Upper lobe of right lung (tissue), 1 donor: ENCODE measurements around the gene COLEC12. TPM values are rescaled to one million over a fixed set of nuclear protein-coding genes. Genes with fewer than 3 reads are reported as not detected.

Source experiments
- ATAC-seq: fragments of 200-7000 bp; cut with Tn5 transposase; one replicate; pipeline ENCODE4 v1.9.1; 2020; ENCODE audit warnings: mild to moderate bottlenecking, moderate library complexity
- DNase-seq: peaks from one replicate; pipeline ENCODE4 v3.0.0-alpha.2; 2020
- H3K27ac ChIP-seq: fragments of 200-600 bp; one replicate; pipeline ENCODE4 v1.8.0; 2022
- H3K27me3 ChIP-seq: fragments of 200-600 bp; one replicate; pipeline ENCODE4 v1.8.0; 2022; ENCODE audit warnings: mild to moderate bottlenecking
- H3K36me3 ChIP-seq: fragments of 200-600 bp; one replicate; pipeline ENCODE4 v1.8.0; 2022
- H3K4me1 ChIP-seq: fragments of 200-600 bp; one replicate; pipeline ENCODE4 v1.8.0; 2022
- H3K4me3 ChIP-seq: fragments of 200-600 bp; one replicate; pipeline ENCODE4 v1.8.0; 2022; ENCODE audit warnings: mild to moderate bottlenecking
- H3K9me3 ChIP-seq: fragments of 200-600 bp; one replicate; pipeline ENCODE4 v1.8.0; 2022
- intact Hi-C: fragments of 100-400 bp; cut with DNase I; formaldehyde crosslinking; loops from one replicate; pipeline ENCODE4 v1.11.0; 2022
- total RNA-seq: library from RNA; stranded (reverse); fragmentation: NEBNext Ultra II Directional; extraction: Animal tissue kit (Norgen Biotek cat#: 25700); gene quantifications from one replicate; pipeline ENCODE4 v1.2.1, GENCODE V29; 2021
- TF ChIP-seq, protein P1 (sequence below): fragments of 200-600 bp; IDR thresholded peaks from one replicate; pipeline ENCODE4 v1.8.0; 2022; ENCODE audit warnings: antibody characterized with exemption
- donor health status: DM: no; HTN: yes; CAD: no; lungs with severe emphysema.

COLEC12 gene
- total RNA-seq, 1 donor from 2014 or later = 55.2 TPM

DNA sequence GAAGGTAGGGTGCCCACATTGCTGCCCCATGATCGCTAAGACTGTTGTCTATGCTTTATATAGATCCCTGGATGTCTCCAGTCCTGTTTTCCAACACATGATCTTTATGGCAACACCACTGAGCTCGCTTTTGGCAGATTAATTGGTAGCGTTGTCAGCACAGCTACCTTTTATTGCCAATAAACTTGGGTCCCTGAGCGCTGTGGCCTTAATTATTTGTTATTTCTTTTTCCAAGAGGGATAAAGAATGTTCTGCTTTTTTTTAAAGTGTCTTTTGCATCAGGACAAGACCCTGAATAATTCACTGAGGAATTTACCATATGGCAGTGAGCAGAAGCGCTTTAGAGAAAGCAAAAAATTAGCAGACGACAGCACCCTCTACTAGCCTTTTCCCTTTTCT is 113.5 kb downstream of the COLEC12 start:
- intact Hi-C loops = no loop called here
- H3K27me3 ChIP-seq = no peaks in the 10 kb centered on the region
- no peak for DNase-seq
- no peak overlapping the region for H3K27ac ChIP-seq
- H3K4me3 ChIP-seq = no peak overlapping the region
- TF ChIP-seq, protein P1, sequence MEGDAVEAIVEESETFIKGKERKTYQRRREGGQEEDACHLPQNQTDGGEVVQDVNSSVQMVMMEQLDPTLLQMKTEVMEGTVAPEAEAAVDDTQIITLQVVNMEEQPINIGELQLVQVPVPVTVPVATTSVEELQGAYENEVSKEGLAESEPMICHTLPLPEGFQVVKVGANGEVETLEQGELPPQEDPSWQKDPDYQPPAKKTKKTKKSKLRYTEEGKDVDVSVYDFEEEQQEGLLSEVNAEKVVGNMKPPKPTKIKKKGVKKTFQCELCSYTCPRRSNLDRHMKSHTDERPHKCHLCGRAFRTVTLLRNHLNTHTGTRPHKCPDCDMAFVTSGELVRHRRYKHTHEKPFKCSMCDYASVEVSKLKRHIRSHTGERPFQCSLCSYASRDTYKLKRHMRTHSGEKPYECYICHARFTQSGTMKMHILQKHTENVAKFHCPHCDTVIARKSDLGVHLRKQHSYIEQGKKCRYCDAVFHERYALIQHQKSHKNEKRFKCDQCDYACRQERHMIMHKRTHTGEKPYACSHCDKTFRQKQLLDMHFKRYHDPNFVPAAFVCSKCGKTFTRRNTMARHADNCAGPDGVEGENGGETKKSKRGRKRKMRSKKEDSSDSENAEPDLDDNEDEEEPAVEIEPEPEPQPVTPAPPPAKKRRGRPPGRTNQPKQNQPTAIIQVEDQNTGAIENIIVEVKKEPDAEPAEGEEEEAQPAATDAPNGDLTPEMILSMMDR = no peak
- no peaks in the 10 kb centered on the region for H3K9me3 ChIP-seq
- H3K36me3 ChIP-seq = no peaks in the 10 kb centered on the region
- no peaks in the 10 kb centered on the region for H3K4me1 ChIP-seq
- ATAC-seq = no peak

DNA sequence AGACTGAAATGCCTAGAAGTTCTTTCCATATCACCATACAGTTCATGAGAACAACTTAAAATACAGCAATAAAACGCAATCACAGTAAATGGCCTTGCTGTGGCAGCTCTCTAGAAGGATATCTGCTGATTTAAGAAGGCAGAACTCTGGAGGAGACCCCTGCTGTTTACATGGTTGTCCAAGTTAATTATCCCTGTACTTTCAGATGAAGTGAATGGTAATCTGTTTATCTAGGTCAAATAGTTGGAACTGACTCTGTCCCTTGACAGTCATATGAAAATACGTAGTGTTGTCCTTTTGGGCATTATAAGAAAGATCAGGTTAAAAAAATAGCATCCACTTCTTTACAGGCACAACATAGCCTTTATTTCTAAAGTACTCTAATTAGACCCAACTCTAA is 115.6 kb downstream of the COLEC12 start:
- Histone ChIP-seq H3K4me1 (no peaks in the 10 kb centered on the region), H3K36me3 (no peaks in the 10 kb centered on the region), H3K27me3 (no peaks in the 10 kb centered on the region), H3K27ac (no peak overlapping the region), H3K4me3 (no peak overlapping the region), H3K9me3 (no peaks in the 10 kb centered on the region)
- intact Hi-C loops = no loop called here
- ATAC-seq (no peak), DNase-seq (no peak)
- TF ChIP-seq, protein P1 = no peak

DNA sequence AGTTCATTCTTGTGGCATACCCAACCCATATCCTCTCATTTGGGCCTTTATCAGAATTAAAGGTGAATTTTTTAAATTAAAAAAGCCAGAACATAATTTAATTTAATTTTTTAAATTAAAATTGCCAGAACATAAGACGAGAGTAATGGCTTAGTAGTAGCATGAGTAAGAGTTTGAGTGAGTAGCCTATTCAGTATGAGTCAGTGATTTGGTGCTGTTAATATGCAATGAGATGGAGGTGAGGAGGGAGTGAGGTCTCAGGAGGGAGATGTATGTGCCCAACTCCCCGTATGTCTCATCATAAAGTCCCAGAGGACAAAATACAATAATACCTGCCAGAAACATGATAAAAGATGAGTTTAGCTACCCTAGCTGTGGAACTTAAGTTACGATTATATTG is 117.4 kb downstream of the COLEC12 start:
- ATAC-seq (no peak), DNase-seq (no peak)
- TF ChIP-seq, protein P1 = no peak
- H3K4me1 ChIP-seq = peaks cover 2% of the 10 kb centered on the region
- H3K4me3 ChIP-seq = no peak overlapping the region
- intact Hi-C loops = no loop called here
- H3K27me3 ChIP-seq = no peaks in the 10 kb centered on the region
- no peak overlapping the region for H3K27ac ChIP-seq
- no peaks in the 10 kb centered on the region for H3K9me3 ChIP-seq
- no peaks in the 10 kb centered on the region for H3K36me3 ChIP-seq

DNA sequence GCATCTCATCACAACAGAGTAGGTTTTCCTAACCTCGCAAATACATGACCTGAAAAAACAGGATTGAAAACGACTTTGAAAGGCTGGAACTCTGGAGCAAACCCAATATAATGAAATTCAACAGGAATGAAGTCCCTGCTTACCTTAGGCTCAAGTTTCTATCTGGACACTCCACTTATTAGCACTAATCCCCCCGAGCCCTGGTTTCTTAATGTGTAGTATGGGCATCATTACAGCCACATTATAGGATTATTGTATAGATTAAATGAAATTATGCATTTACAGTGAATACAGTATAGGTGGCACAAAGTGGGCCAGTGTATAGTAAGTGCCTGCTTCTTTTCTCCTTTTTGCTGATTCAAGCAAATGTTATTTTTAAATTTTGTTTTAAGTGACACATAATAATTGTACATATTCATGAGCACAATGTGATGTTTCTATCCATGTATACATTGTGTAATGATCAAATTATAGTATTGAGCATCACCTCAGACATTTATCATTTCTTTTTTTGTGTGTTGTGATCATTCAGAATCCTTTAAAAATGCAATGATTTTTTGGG is 118.0 kb downstream of the COLEC12 start:
- peaks cover 5% of the 10 kb centered on the region for H3K4me1 ChIP-seq
- no peaks in the 10 kb centered on the region for H3K9me3 ChIP-seq
- TF ChIP-seq, protein P1 = no peak
- H3K27me3 ChIP-seq = no peaks in the 10 kb centered on the region
- no peak overlapping the region for H3K27ac ChIP-seq
- intact Hi-C loops = no loop called here
- H3K36me3 ChIP-seq = no peaks in the 10 kb centered on the region
- no peak overlapping the region for H3K4me3 ChIP-seq
- DNase-seq = no peak
- ATAC-seq = no peak

DNA sequence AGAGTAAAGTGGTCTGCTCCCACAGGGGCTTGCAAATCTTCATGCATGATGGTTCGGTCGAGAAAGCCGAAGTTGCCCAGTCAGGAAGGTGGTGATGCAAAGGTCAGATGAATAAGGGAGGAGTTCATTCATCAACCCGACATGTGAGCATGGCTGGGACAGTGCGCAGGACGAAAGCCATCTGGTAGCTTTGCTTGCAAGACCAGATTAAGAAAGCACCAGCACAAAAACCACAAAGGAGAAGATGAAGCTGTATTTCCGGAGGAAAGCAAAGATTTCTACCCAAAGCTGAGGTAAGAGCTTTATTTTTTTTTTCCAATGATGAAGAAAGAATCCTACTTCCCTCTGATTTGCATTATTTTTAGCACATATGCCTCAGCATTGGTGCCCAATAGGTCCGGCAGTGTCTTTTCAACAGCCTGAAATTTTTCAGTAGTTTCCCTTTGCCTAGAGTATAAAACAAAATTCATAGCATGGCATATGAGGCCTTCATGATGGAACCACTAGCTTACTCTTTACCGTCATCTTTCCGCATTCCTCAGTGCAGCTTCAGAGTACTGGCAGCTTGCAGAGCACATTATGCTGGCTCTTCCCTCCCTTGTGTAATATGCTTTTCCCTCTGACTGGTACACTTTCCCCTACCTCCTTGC is 120.7 kb downstream of the COLEC12 start:
- Histone ChIP-seq H3K9me3 (no peaks in the 10 kb centered on the region), H3K27ac (peak overlapping the region; percentile 13), H3K36me3 (no peaks in the 10 kb centered on the region), H3K27me3 (no peaks in the 10 kb centered on the region), H3K4me1 (peaks cover 22% of the 10 kb centered on the region), H3K4me3 (no peak overlapping the region)
- TF ChIP-seq, protein P1 = no peak
- intact Hi-C loops = no loop called here
- peak; percentile 82 for ATAC-seq
- DNase-seq = peak; percentile 77
